ENCODE data around the gene SNCB.
"Not testable (repeated sequence)": the region's sequence is repeated elsewhere in the genome, so short reads cannot be mapped to it uniquely, and the experiment has no call there.

The SNCB gene

DNA sequence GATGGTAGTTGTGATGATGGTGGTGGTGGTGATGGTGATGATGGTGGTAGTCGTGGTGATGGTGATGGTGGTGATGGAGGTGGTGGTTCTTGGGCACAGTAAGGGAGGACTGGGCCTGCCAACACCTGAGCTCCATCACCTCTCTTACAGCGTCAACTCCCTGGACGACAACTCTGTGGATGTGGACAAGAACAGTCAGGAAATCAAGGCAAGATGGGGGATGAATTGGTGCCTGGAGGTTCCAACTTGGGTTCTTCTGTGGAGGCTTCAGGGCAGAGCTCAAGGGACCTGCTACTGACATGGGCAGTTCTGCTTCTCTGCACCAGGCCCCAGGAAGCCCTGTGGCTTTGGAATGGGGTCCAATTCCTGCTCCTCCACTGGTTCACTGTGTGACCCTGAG is 37.8 kb downstream of the SNCB start:
- no peaks in the 10 kb centered on the region for H3K79me2 ChIP-seq (ENCODE audit: insufficient read depth, low read length)
- no peak overlapping the region for H2AFZ ChIP-seq (ENCODE audit: low read length)
- no peaks in the 10 kb centered on the region for H3K36me3 ChIP-seq (ENCODE audit: insufficient read depth, low read length)
- no peaks in the 10 kb centered on the region for H3F3A ChIP-seq (ENCODE audit: low read depth)
- H3K4me3 ChIP-seq (ENCODE audit: low read length, poor library complexity, severe bottlenecking), result no peak overlapping the region
- H3K4me1 ChIP-seq (ENCODE audit: insufficient read depth, low read length, poor library complexity, severe bottlenecking), result no peaks in the 10 kb centered on the region
- H3K9ac ChIP-seq (ENCODE audit: low read depth, low read length, poor library complexity, severe bottlenecking), result no peak overlapping the region
- no peaks in the 10 kb centered on the region for H4K20me1 ChIP-seq (ENCODE audit: insufficient read depth, low read length, poor library complexity, severe bottlenecking)
- no peak overlapping the region for H3K4me2 ChIP-seq (ENCODE audit: low read depth, low read length, poor library complexity, severe bottlenecking)
- TF ChIP-seq, protein P1, sequence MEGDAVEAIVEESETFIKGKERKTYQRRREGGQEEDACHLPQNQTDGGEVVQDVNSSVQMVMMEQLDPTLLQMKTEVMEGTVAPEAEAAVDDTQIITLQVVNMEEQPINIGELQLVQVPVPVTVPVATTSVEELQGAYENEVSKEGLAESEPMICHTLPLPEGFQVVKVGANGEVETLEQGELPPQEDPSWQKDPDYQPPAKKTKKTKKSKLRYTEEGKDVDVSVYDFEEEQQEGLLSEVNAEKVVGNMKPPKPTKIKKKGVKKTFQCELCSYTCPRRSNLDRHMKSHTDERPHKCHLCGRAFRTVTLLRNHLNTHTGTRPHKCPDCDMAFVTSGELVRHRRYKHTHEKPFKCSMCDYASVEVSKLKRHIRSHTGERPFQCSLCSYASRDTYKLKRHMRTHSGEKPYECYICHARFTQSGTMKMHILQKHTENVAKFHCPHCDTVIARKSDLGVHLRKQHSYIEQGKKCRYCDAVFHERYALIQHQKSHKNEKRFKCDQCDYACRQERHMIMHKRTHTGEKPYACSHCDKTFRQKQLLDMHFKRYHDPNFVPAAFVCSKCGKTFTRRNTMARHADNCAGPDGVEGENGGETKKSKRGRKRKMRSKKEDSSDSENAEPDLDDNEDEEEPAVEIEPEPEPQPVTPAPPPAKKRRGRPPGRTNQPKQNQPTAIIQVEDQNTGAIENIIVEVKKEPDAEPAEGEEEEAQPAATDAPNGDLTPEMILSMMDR (conservative IDR thresholded peaks at IDR 0.05; ENCODE audit: low read length), result no peak
- no peak for TF ChIP-seq EZH2phosphoT487 (IDR thresholded peaks at IDR 0.05; ENCODE audit: borderline replicate concordance)
- H3K9me3 ChIP-seq (ENCODE audit: insufficient read depth, low read depth, low read length), result no peaks in the 10 kb centered on the region
- no peaks in the 10 kb centered on the region for H3K27me3 ChIP-seq (ENCODE audit: insufficient read depth, low read length, poor library complexity, severe bottlenecking)
- H3K9me2 ChIP-seq (replicated peaks; ENCODE audit: low read depth, low read length), result no peaks in the 10 kb centered on the region

DNA sequence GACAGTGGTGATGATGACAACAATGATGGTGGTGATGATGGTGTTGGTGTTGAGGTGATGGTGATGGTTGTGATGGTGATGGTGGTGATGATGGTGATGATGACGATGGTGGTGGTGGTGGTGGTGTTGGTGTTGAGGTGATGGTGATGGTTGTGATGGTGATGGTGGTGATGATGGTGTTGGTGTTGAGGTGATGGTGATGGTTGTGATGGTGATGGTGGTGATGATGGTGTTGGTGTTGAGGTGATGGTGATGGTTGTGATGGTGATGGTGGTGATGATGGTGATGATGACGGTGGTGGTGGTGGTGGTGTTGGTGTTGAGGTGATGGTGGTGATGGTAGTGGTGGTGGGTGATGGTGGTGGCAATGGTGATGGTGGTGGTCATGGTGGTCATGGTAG is 38.7 kb downstream of the SNCB start:
- H3K9me3 ChIP-seq (ENCODE audit: insufficient read depth, low read depth, low read length); H3K27me3 ChIP-seq (ENCODE audit: insufficient read depth, low read length, poor library complexity, severe bottlenecking); H3K4me2 ChIP-seq (ENCODE audit: low read depth, low read length, poor library complexity, severe bottlenecking); H3K79me2 ChIP-seq (ENCODE audit: insufficient read depth, low read length); H3K36me3 ChIP-seq (ENCODE audit: insufficient read depth, low read length); H2AFZ ChIP-seq (ENCODE audit: low read length); H3K4me3 ChIP-seq (ENCODE audit: low read length, poor library complexity, severe bottlenecking); H3K4me1 ChIP-seq (ENCODE audit: insufficient read depth, low read length, poor library complexity, severe bottlenecking); H4K20me1 ChIP-seq (ENCODE audit: insufficient read depth, low read length, poor library complexity, severe bottlenecking); H3F3A ChIP-seq (ENCODE audit: low read depth); H3K9ac ChIP-seq (ENCODE audit: low read depth, low read length, poor library complexity, severe bottlenecking); H3K9me2 ChIP-seq (replicated peaks; ENCODE audit: low read depth, low read length): not testable (repeated sequence)

DNA sequence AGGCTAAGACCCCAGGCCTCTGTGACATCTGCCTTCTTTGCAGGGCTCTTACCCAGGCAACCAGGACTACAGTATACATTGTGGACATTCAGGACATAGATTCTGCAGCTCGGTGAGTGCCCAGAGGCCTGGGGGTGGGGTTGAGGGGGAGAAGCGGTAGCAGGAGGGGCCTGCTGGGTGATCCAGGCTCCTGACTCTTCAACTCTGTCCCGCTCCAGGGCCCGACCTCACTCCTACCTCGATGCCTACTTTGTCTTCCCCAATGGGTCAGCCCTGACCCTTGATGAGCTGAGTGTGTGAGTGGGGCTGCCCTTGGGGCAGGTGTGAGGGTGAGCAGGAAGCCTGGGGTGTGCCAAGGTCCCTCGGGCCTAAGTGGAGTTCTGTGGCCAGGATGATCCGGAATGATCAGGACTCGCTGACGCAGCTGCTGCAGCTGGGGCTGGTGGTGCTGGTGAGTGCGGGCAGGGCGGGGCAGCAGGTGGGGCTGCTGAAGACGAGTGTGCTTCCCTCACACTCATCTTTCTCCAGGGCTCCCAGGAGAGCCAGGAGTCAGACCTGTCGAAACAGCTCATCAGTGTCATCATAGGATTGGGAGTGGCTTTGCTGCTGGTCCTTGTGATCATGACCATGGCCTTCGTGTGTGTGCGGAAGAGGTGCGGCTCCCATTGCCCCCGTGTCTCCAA is 40.2 kb downstream of the SNCB start:
- TF ChIP-seq EZH2phosphoT487 (IDR thresholded peaks at IDR 0.05; ENCODE audit: borderline replicate concordance), result no peak
- TF ChIP-seq, protein P1 (conservative IDR thresholded peaks at IDR 0.05; ENCODE audit: low read length), result no peak
- no peak overlapping the region for H3K4me2 ChIP-seq (ENCODE audit: low read depth, low read length, poor library complexity, severe bottlenecking)

More for the DNA sequence above, 40.2 kb downstream of the SNCB start:
- no peak overlapping the region for H3K9ac ChIP-seq (ENCODE audit: low read depth, low read length, poor library complexity, severe bottlenecking)
- H3K79me2 ChIP-seq (ENCODE audit: insufficient read depth, low read length), result no peaks in the 10 kb centered on the region
- H3K36me3 ChIP-seq (ENCODE audit: insufficient read depth, low read length), result no peaks in the 10 kb centered on the region
- H3K9me3 ChIP-seq (ENCODE audit: insufficient read depth, low read depth, low read length), result peaks cover 3% of the 10 kb centered on the region; the same call in 1 of the 2 replicates
- no peaks in the 10 kb centered on the region for H3F3A ChIP-seq (ENCODE audit: low read depth)
- no peaks in the 10 kb centered on the region for H4K20me1 ChIP-seq (ENCODE audit: insufficient read depth, low read length, poor library complexity, severe bottlenecking)
- no peak overlapping the region for H3K4me3 ChIP-seq (ENCODE audit: low read length, poor library complexity, severe bottlenecking)
- H3K9me2 ChIP-seq (replicated peaks; ENCODE audit: low read depth, low read length), result no peaks in the 10 kb centered on the region
- H3K4me1 ChIP-seq (ENCODE audit: insufficient read depth, low read length, poor library complexity, severe bottlenecking), result no peaks in the 10 kb centered on the region
- no peaks in the 10 kb centered on the region for H3K27me3 ChIP-seq (ENCODE audit: insufficient read depth, low read length, poor library complexity, severe bottlenecking)
- H2AFZ ChIP-seq (ENCODE audit: low read length), result no peak overlapping the region

Measured in Loucy (cell line).